Activated T-cell treated with anti-CD3 and anti-CD28 coated beads, Interleukin-2, amount 50 U/mL, for 72 hours (primary cell): Measurements from ENCODE around the gene TAF1C. TPM values are rescaled to one million over a fixed set of nuclear protein-coding genes. Genes with fewer than 3 reads are reported as not detected.
A peak's percentile ranks its signal among the peaks of the same experiment; 100 is the strongest.
"Not testable (repeated sequence)": the region's sequence is repeated elsewhere in the genome, so short reads cannot be mapped to it uniquely, and the experiment has no call there.

Experiments
- ATAC-seq, 2 donors: fragments of 150-1000 bp; cut with Tn5 transposase; replicated peaks in 1 of 2; 2 replicates each; pipeline ENCODE4 v1.10.0; 2021; ENCODE audit warnings: moderate library complexity in 2 of 2, mild to moderate bottlenecking in 1 of 2
- DNase-seq, 2 donors: peaks; one replicate each; pipeline ENCODE4 v3.0.0; 2021 to 2022; ENCODE audit warnings: mixed read lengths in 1 of 2
- H3K27ac Mint-ChIP-seq: one replicate; pipeline ENCODE4 v1.8.0; 2022; ENCODE audit warnings: mild to moderate bottlenecking, moderate library complexity, mixed read lengths
- H3K27me3 Mint-ChIP-seq: one replicate; pipeline ENCODE4 v1.8.0; 2022; ENCODE audit warnings: low read depth, mixed read lengths
- H3K36me3 Mint-ChIP-seq, 2 donors: one replicate each; pipeline ENCODE4 v1.8.0; 2022; ENCODE audit warnings: mixed read lengths in 2 of 2, mild to moderate bottlenecking in 1 of 2; ENCODE audit not compliant: insufficient read depth in 2 of 2
- H3K4me1 Mint-ChIP-seq: one replicate; pipeline ENCODE4 v1.8.0; 2022; ENCODE audit warnings: low read depth, mixed read lengths
- H3K4me3 Mint-ChIP-seq, 2 donors: one replicate each; pipeline ENCODE4 v1.8.0; 2022; ENCODE audit warnings: mild to moderate bottlenecking in 2 of 2, mixed read lengths in 2 of 2, moderate library complexity in 2 of 2
- H3K9me3 Mint-ChIP-seq, 2 donors: one replicate each; pipeline ENCODE4 v1.8.0; 2022; ENCODE audit warnings: mixed read lengths in 2 of 2
- total RNA-seq, 2 donors: library from RNA; stranded (reverse); gene quantifications; one replicate each; pipeline ENCODE4 v1.2.3, GENCODE V29; 2022

TAF1C gene
- total RNA-seq, 2 donors from 2014 or later = 41.8 to 51.3 TPM

- not testable (repeated sequence) for H3K27ac Mint-ChIP-seq, H3K4me3 Mint-ChIP-seq, DNase-seq, H3K27me3 Mint-ChIP-seq, H3K9me3 Mint-ChIP-seq, ATAC-seq, H3K4me1 Mint-ChIP-seq, H3K36me3 Mint-ChIP-seq
Measured at GRCh38 chr16:84204551-84204950, 17.7 kb upstream of the TAF1C start.

DNA sequence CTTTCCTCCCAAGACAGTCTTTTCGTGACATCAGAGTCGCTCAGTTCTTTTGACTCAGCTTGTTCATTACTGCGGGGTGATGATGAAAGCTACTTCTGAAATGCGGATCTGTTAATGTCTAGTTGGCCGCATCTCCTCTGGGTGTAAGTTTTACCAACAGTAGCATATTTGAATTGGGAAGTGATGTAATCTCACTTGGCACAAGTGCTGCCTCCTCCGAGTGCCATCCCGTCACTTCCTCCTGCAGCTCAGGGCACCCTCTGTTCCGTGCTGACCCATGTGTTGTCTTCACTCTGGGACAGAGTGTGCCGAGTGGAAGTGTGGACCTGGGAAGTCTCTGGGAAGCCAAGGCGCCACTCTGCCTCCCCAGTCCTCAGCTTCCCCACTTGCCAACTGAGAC, 13.0 kb upstream of the TAF1C start:
- Mint-ChIP-seq H3K27me3 (no peaks in the 10 kb centered on the region), H3K4me3 (no peak overlapping the region), H3K4me1 (no peaks in the 10 kb centered on the region), H3K36me3 (no peaks in the 10 kb centered on the region), H3K9me3 (no peaks in the 10 kb centered on the region), H3K27ac (no peak overlapping the region)
- DNase-seq (no peak), ATAC-seq (no peak)

GRCh38 chr16:84199097-84199496, 12.2 kb upstream of the TAF1C start:
- ATAC-seq (no peak), DNase-seq (no peak)
- Mint-ChIP-seq H3K27ac (no peak overlapping the region), H3K4me1 (peaks cover 7% of the 10 kb centered on the region), H3K4me3 (no peak overlapping the region), H3K9me3 (no peaks in the 10 kb centered on the region), H3K36me3 (no peaks in the 10 kb centered on the region), H3K27me3 (no peaks in the 10 kb centered on the region)

GRCh38 chr16:84198401-84198800, 11.5 kb upstream of the TAF1C start:
- ATAC-seq = no peak
- no peaks in the 10 kb centered on the region for H3K27me3 Mint-ChIP-seq
- no peak overlapping the region for H3K4me3 Mint-ChIP-seq
- H3K36me3 Mint-ChIP-seq = no peaks in the 10 kb centered on the region
- peaks cover 14% of the 10 kb centered on the region for H3K4me1 Mint-ChIP-seq
- no peak for DNase-seq
- no peaks in the 10 kb centered on the region for H3K9me3 Mint-ChIP-seq
- H3K27ac Mint-ChIP-seq = no peak overlapping the region

DNA sequence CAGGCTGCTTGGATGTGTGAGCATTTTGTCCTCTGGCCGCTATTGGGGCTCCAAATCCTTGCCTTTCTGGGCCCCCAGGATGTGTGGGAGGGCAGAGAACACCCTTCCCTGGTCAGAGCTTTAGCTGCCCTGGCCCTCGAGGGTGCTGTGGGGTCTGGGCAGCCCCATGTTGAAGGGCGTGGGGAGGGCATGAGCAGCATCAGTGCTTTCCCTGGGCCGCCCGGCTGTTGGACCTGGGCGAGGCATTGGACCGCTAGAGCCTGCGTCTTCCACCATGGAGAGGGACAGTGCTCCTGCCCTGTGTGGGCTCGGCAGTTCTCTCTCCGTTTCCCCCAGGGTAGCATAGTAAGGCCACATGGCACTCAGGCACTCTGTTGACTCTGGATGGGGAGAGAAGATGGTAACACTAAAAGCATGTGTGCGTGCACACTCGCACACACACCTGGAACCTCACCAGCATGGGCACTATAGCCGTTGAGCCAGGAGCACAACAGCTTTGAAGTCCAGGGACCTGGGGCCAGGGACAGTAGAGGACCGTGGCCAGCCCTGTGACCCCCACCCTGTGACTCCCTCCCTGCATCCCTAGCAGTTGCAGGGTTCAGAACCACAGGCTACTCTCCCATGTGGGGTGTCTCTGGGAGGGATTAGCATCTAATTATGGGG, 10.7 kb upstream of the TAF1C start:
- H3K36me3 Mint-ChIP-seq = no peaks in the 10 kb centered on the region
- peaks cover 21% of the 10 kb centered on the region for H3K4me1 Mint-ChIP-seq
- no peak overlapping the region for H3K4me3 Mint-ChIP-seq
- H3K27me3 Mint-ChIP-seq = no peaks in the 10 kb centered on the region
- no peak overlapping the region for H3K27ac Mint-ChIP-seq
- ATAC-seq (no peak), DNase-seq (no peak)
- H3K9me3 Mint-ChIP-seq = no peaks in the 10 kb centered on the region

DNA sequence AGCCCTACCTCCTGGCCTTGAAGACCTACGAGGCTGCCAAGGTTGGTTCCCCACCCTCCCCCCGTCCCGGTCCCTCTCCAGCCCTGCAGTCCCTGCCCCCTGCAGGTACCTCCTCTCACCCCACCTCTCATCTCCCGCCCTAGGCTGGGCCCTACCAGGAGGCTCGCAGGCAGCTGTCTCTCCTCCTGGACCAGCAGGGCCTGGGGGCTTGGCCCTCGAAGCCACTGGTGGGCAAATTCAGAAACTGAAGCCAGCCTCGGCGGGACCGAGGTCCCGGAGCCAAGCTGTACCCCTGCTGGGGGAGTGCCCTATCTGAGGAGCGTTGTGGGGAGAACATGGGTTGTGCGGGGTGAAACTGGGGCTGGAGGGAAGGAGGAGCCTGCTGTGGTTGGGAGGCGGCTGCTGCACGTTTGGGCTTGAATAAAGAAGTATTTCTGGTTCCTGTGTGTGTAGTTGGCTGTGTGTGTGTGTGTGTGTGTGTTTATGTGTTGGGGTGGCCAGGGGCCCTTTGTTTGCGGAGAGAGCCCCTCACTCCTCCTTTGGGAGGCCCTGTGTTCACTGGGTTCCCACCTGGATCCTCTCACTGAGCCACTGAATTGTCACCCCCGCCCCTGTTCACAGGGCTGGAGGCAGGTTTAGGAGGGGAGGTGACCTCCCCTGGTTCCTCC, 10.0 kb upstream of the TAF1C start:
- peaks cover 21% of the 10 kb centered on the region for H3K4me1 Mint-ChIP-seq
- no peak overlapping the region for H3K27ac Mint-ChIP-seq
- H3K4me3 Mint-ChIP-seq = no peak overlapping the region
- H3K36me3 Mint-ChIP-seq = no peaks in the 10 kb centered on the region
- no peaks in the 10 kb centered on the region for H3K9me3 Mint-ChIP-seq
- no peaks in the 10 kb centered on the region for H3K27me3 Mint-ChIP-seq
- ATAC-seq (no peak), DNase-seq (no peak)

DNA sequence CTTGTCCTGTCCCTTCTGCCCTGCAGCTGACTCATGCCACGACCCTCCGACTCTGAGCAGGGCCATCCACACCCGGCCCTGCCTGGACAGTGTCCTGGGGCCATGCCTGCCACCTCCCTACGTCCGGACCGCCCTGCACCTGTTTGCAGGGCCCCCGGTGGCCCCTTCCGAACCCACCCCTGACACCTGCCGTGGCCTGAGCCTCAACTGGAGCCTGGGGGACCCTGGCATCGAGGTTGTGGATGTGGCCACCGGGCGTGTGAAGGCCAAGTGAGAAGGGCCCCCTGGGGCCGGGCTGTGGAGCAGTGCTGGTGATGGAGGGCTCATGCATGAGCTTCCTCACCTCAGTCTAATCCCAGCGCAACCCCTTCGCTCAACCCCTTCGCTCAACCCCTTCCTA, 9.2 kb upstream of the TAF1C start:
- Mint-ChIP-seq H3K4me3 (no peak overlapping the region), H3K27me3 (no peaks in the 10 kb centered on the region), H3K36me3 (no peaks in the 10 kb centered on the region), H3K9me3 (no peaks in the 10 kb centered on the region), H3K4me1 (peaks cover 21% of the 10 kb centered on the region), H3K27ac (no peak overlapping the region)
- no peak for DNase-seq
- ATAC-seq = no peak

DNA sequence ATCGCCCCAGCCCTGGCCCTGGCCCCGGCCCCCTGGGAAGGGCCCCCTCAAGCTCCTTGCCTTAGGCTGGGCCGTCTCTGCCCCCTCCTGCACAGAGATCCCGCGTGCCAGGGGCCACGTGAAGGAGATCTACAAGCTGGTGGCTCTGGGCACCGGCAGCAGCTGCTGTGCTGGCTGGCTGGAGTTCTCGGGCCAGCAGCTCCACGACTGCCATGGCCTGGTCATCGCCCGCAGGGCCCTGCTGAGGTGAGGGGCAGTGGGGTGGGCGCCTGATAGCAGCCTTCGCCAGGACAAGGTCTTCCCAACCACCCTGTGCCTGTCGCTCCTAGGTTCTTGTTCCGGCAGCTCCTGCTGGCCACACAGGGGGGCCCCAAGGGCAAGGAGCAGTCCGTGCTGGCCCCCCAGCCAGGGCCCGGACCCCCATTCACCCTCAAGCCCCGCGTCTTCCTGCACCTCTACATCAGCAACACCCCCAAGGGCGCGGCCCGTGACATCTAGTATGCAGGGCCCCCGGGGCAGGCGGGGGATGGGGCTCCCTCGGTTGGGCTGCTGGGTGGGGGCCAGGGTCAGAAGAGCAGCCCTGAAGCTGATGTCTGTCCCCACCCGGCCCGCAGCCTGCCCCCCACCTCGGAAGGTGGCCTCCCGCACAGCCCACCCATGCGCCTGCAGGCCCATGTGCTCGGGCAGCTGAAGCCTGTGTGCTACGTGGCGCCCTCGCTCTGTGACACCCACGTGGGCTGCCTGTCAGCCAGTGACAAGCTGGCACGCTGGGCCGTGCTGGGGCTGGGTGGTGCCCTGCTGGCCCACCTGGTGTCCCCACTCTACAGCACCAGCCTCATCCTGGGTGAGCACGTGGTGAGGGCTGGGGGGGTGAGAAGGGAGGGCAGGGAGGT, 8.6 kb upstream of the TAF1C start:
- ATAC-seq = no peak
- H3K36me3 Mint-ChIP-seq = no peaks in the 10 kb centered on the region

DNA sequence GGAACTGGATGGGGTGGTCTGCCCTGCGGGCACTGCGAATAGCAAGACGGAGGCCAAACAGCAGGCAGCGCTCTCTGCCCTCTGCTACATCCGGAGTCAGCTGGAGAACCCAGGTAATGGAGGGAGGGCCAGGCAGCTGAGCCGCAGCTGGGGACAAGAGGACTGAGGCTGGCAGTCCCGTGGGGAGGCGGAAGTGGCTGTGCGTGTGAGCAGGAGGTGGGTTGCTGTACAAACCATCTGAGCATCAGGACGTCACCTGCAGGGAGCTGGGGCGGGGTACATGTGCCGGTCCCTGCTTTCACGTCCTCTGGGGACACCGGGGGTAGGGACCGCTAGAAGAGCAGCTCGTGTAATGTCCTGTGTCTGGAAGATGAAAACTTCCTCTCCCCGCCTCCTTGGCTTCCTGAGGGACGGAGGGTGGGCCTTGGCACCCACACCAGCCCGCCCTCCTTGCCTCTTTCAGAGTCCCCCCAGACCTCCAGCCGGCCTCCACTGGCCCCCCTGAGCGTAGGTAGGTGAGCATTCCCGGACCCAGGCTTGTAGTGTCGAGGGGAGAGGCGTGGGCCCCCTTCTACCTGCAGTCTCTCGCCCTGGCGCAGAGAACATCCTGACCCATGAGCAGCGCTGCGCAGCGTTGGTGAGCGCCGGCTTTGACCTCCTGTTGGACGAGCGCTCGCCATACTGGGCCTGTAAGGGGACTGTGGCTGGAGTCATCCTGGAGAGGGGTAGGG, 7.8 kb upstream of the TAF1C start:
- Mint-ChIP-seq H3K4me3 (peak overlapping the region; percentile 51 to 75), H3K27me3 (no peaks in the 10 kb centered on the region), H3K9me3 (no peaks in the 10 kb centered on the region), H3K4me1 (peaks cover 21% of the 10 kb centered on the region), H3K27ac (no peak overlapping the region), H3K36me3 (no peaks in the 10 kb centered on the region)
- DNase-seq = peak; percentile 52 to 62
- ATAC-seq = peak; percentile 74 to 76

More for the DNA sequence above, 8.6 kb upstream of the TAF1C start:
- Mint-ChIP-seq H3K27me3 (no peaks in the 10 kb centered on the region), H3K4me3 (no peak overlapping the region), H3K4me1 (peaks cover 21% of the 10 kb centered on the region), H3K27ac (no peak overlapping the region), H3K9me3 (no peaks in the 10 kb centered on the region)
- DNase-seq = no peak

DNA sequence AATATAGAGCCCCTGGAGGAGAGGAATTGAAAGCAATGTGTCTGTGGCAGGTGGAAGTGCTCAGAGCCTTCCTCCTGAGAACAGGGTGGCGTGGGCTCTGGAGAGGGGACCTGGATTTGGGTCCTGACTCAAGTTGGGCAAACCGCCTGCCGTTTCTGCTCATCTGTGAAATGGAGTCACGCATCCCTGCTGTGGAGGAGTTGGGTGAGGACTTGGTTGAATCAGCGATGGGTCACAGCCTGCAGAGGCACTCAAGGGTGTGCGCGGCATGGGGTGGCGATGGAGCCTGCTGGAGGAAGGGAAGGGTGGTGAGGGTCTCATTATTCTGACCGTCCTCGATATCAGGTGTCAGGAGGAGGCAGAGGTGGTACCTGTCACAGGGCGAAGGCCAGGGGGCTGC, 7.2 kb upstream of the TAF1C start:
- H3K4me3 Mint-ChIP-seq = peak overlapping the region; percentile 51 to 75
- peaks cover 21% of the 10 kb centered on the region for H3K4me1 Mint-ChIP-seq
- no peaks in the 10 kb centered on the region for H3K36me3 Mint-ChIP-seq
- H3K9me3 Mint-ChIP-seq = no peaks in the 10 kb centered on the region
- ATAC-seq = peak; percentile 24 to 34
- DNase-seq = peak in 1 of 2 donors; percentile 25
- peak overlapping the region; percentile 54 for H3K27ac Mint-ChIP-seq
- no peaks in the 10 kb centered on the region for H3K27me3 Mint-ChIP-seq

DNA sequence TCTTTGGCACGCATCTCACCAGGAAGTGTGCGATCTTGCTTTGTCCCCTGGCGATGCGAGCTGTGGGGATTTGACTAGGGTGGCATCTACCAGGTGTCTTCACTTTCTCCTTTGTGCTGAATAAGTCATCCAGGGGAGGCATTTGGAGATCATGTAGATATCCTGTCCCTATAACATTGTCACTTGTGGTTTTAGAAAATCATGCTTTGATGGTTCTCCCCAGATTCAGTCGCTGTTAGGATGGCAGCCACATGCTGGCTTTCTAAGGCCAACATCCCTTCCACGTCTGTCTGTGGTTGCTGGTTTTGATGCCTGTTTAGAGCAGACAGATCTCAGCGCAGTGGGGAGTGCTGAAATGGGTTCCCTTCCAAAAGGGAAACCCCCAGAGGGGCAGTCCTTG, 6.6 kb upstream of the TAF1C start:
- Mint-ChIP-seq H3K9me3 (no peaks in the 10 kb centered on the region), H3K36me3 (no peaks in the 10 kb centered on the region), H3K27me3 (no peaks in the 10 kb centered on the region), H3K4me1 (peaks cover 21% of the 10 kb centered on the region), H3K27ac (no peak overlapping the region), H3K4me3 (peak overlapping the region; percentile 51 to 75)
- DNase-seq (peak in 1 of 2 donors; percentile 18), ATAC-seq (peak; percentile 58 to 63)

DNA sequence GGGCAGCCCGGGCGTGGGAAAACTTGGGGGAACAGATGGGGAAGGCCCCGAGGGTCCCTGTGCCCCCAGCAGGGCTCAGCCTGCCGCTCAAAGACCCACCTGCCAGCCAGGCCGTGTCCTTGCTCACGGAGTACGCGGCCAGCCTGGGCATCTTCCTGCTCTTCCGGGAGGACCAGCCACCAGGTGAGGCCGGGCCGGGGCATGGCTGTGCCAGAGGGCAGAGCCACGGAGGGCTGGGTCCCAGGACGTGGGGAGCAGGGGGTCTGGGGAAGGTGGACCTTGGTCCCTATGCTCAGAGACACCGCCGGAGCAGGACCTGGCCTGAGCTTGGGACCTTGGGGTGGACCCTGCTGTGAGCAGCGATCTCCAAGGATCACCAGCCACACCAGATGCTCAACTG, 4.6 kb upstream of the TAF1C start:
- peaks cover 0 to 2% of the 10 kb centered on the region in 2 donors for H3K36me3 Mint-ChIP-seq
- no peak for DNase-seq
- no peak overlapping the region for H3K4me3 Mint-ChIP-seq
- H3K27ac Mint-ChIP-seq = no peak overlapping the region
- H3K27me3 Mint-ChIP-seq = no peaks in the 10 kb centered on the region
- peaks cover 21% of the 10 kb centered on the region for H3K4me1 Mint-ChIP-seq
- no peaks in the 10 kb centered on the region for H3K9me3 Mint-ChIP-seq
- ATAC-seq = no peak
